ENCODE measurements around the gene TIRAP.

The TIRAP gene

GRCh38 chr11:126293726-126294125 lies 10.8 kb downstream of the TIRAP start:
- TF ChIP-seq CTCF (conservative IDR thresholded peaks at IDR 0.05; ENCODE audit: low read depth, low read length) = no peak
- Histone ChIP-seq H3K4me3 (IDR thresholded peaks at IDR 0.05; ENCODE audit: insufficient read depth, low read depth, low read length) (no peak overlapping the region), H3K36me3 (ENCODE audit: insufficient read depth) (no peaks in the 10 kb centered on the region), H2AFZ (ENCODE audit: low read depth) (no peak overlapping the region), H3K4me2 (no peak overlapping the region), H3K4me1 (ENCODE audit: low read depth, poor library complexity, severe bottlenecking) (no peaks in the 10 kb centered on the region), H3K79me2 (ENCODE audit: insufficient read depth, low read depth) (no peaks in the 10 kb centered on the region), H3K27ac (no peak overlapping the region), H3K9ac (no peak overlapping the region), H3K27me3 (ENCODE audit: insufficient read depth, low read depth) (no peaks in the 10 kb centered on the region), H4K20me1 (ENCODE audit: insufficient read depth) (no peaks in the 10 kb centered on the region)

- H3K4me2 ChIP-seq = no peak overlapping the region
- H3K27ac ChIP-seq = no peak overlapping the region
- no peaks in the 10 kb centered on the region for H4K20me1 ChIP-seq (ENCODE audit: insufficient read depth)
- H3K79me2 ChIP-seq (ENCODE audit: insufficient read depth, low read depth) = no peaks in the 10 kb centered on the region
- H3K4me3 ChIP-seq (IDR thresholded peaks at IDR 0.05; ENCODE audit: insufficient read depth, low read depth, low read length) = no peak overlapping the region
- H2AFZ ChIP-seq (ENCODE audit: low read depth) = no peak overlapping the region
- no peaks in the 10 kb centered on the region for H3K36me3 ChIP-seq (ENCODE audit: insufficient read depth)
- no peak overlapping the region for H3K9ac ChIP-seq
- no peaks in the 10 kb centered on the region for H3K27me3 ChIP-seq (ENCODE audit: insufficient read depth, low read depth)
- no peak for TF ChIP-seq CTCF (conservative IDR thresholded peaks at IDR 0.05; ENCODE audit: low read depth, low read length)
- no peaks in the 10 kb centered on the region for H3K4me1 ChIP-seq (ENCODE audit: low read depth, poor library complexity, severe bottlenecking)
Observed at GRCh38 chr11:126297004-126297403, 14.1 kb downstream of the TIRAP start.

- H3K36me3 ChIP-seq (ENCODE audit: insufficient read depth) = no peaks in the 10 kb centered on the region
- H3K27me3 ChIP-seq (ENCODE audit: insufficient read depth, low read depth) = no peaks in the 10 kb centered on the region
- H2AFZ ChIP-seq (ENCODE audit: low read depth) = peak within 1 kb of the TSS; percentile 91
- TF ChIP-seq CTCF (conservative IDR thresholded peaks at IDR 0.05; ENCODE audit: low read depth, low read length) = no peak
- H3K27ac ChIP-seq = peak within 1 kb of the TSS; percentile 70
- peak within 1 kb of the TSS; percentile 93 for H3K4me2 ChIP-seq
- H4K20me1 ChIP-seq (ENCODE audit: insufficient read depth) = no peaks in the 10 kb centered on the region
- peaks cover 44% of the 10 kb centered on the region for H3K4me1 ChIP-seq (ENCODE audit: low read depth, poor library complexity, severe bottlenecking)
- H3K79me2 ChIP-seq (ENCODE audit: insufficient read depth, low read depth) = peaks cover 15% of the 10 kb centered on the region; the same call in 1 of the 2 replicates
- no peak within 1 kb of the TSS for H3K4me3 ChIP-seq (IDR thresholded peaks at IDR 0.05; ENCODE audit: insufficient read depth, low read depth, low read length)
- peak within 1 kb of the TSS; percentile 83 for H3K9ac ChIP-seq
Observed at GRCh38 chr11:126303623-126304456, 20.9 kb downstream of the TIRAP start, which contains the start of gene DCPS. Gene DCPS, plus strand, starts transcription at chr11:126304060. Its CDS starts 21 bp downstream, at chr11:126304081.

GRCh38 chr11:126304457-126305075 lies 21.7 kb downstream of the TIRAP start:
- Histone ChIP-seq H4K20me1 (ENCODE audit: insufficient read depth) (no peaks in the 10 kb centered on the region), H3K79me2 (ENCODE audit: insufficient read depth, low read depth) (peaks cover 15% of the 10 kb centered on the region; the same call in 1 of the 2 replicates), H3K36me3 (ENCODE audit: insufficient read depth) (no peaks in the 10 kb centered on the region), H3K27me3 (ENCODE audit: insufficient read depth, low read depth) (no peaks in the 10 kb centered on the region), H3K4me1 (ENCODE audit: low read depth, poor library complexity, severe bottlenecking) (peaks cover 51% of the 10 kb centered on the region), H3K4me2 (peak overlapping the region; percentile 93), H3K9ac (peak overlapping the region; percentile 83; the same call in 1 of the 2 replicates), H2AFZ (ENCODE audit: low read depth) (peak overlapping the region; percentile 91), H3K4me3 (IDR thresholded peaks at IDR 0.05; ENCODE audit: insufficient read depth, low read depth, low read length) (no peak overlapping the region), H3K27ac (peak overlapping the region; percentile 70)
- no peak for TF ChIP-seq CTCF (conservative IDR thresholded peaks at IDR 0.05; ENCODE audit: low read depth, low read length)

All from KMS-11 (cell line).